HG03521 (cell line): ENCODE data around the gene PGM2L1.

ENCODE experiments used
- ATAC-seq: cut with Tn5 transposase; IDR thresholded peaks from one replicate; pipeline ENCODE4 v1.9.1; 2021; ENCODE audit warnings: mild to moderate bottlenecking, moderate library complexity; ENCODE audit not compliant: unreplicated experiment

Gene PGM2L1

GRCh38 chr11:74307434-74307833 is 90.8 kb downstream of the PGM2L1 start:
- ATAC-seq = no peak

GRCh38 chr11:74306435-74307175 is 91.6 kb downstream of the PGM2L1 start:
- ATAC-seq = no peak

- ATAC-seq = no peak
These were observed 99.2 kb downstream of the PGM2L1 start for GRCh38 chr11:74299015-74299414.

GRCh38 chr11:74297484-74297883 is 100.7 kb downstream of the PGM2L1 start:
- ATAC-seq = no peak

DNA sequence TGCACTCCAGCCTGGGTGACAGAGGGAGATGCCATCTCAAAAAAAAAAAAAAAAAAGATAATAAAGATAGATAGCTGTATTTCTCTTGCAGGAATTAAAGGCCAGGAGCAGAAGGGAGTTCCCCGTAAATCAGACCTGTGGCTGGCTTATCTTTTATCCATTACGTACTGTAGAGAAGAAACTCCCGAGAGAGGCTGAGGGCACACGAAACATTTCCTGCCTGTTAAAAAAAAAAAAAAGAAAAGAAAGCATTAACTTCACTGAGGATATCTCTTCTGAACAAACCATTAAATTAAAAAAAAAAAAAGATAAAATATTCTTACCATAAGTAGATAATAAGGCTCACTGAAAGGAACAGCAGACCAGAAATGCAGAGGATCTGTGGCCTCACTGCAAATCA is 109.3 kb downstream of the PGM2L1 start:
- ATAC-seq = no peak

DNA sequence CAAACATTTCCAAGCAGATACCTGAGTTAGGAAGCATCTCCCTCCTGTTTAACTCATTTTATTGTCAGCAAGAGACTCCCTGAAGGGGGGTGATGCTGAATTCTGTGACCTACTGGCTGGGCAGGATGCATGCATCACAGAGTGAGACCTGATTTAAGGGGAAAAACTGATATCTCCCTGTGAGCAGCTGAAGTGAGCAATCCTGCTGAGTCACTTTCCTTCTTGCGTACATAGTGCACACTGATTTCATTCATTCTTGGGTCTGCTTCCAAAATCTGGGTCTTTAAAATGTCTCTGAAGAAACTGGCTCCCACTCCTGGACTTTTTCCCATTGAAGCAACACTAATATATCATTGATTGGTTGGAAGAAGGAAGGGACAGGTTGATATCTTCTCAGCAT is 110.1 kb downstream of the PGM2L1 start:
- no peak for ATAC-seq

- no peak for ATAC-seq
These were observed 113.8 kb downstream of the PGM2L1 start for GRCh38 chr11:74284466-74284865.

DNA sequence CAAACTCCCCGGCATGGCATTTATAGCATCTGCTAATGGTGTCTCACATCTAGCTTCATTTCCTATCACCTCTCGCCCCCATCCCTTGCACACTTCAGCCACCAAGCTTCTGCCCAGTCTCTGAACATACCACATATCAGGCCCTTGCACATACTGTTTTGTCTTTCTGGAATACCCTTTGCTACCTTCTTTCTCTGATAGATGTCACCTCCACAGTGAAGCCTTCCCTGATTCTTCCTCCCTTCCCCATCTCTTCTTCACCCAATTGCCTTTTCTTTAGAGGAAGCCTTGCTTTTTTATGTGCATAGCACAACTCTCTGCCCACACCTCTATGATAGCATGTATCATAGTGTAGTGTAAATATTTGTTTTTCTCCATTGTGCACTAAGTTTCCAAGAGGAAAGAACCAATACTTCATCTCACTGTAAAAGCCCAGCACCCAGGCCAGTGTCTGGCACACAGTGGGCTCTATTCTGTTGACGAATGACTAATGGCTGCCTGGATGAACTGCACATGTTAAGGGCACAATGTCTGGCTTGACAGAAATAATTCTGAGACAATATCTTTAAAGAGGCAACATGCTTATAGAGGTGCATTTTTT is 114.6 kb downstream of the PGM2L1 start:
- ATAC-seq = no peak

GRCh38 chr11:74282914-74283371 is 115.3 kb downstream of the PGM2L1 start:
- no peak for ATAC-seq

GRCh38 chr11:74282421-74282820 is 115.8 kb downstream of the PGM2L1 start:
- no peak for ATAC-seq

- no peak for ATAC-seq
These were observed 117.7 kb downstream of the PGM2L1 start for GRCh38 chr11:74280494-74280893.
